MM.1S (cell line): ENCODE measurements around the gene MIEN1.

Source experiments
- DNase-seq: peaks from one replicate; pipeline ENCODE4 v3.0.0-alpha.2; 2015
- H2AFZ ChIP-seq: fragments of 300-600 bp; sonication (generic); 2 replicates; pipeline ENCODE4 v1.6.0; 2016; ENCODE audit warnings: antibody characterized with exemption, low read length
- H3F3A ChIP-seq: fragments of 300-600 bp; sonication (generic); 2 replicates; pipeline ENCODE4 v1.6.1; 2016; ENCODE audit warnings: mild to moderate bottlenecking, antibody characterized with exemption, low read length, moderate library complexity, mixed read lengths; ENCODE audit not compliant: insufficient read depth
- H3K27ac ChIP-seq: fragments of 300-600 bp; sonication (generic); 2 replicates; pipeline ENCODE4 v1.5.1; 2016; ENCODE audit warnings: mild to moderate bottlenecking, low read length
- H3K27me3 ChIP-seq: fragments of 300-600 bp; sonication (generic); replicated peaks from 2 replicates; pipeline ENCODE4 v1.6.0; 2016; ENCODE audit warnings: low read length; ENCODE audit not compliant: insufficient read depth
- H3K36me3 ChIP-seq: fragments of 300-600 bp; sonication (generic); replicated peaks from 2 replicates; pipeline ENCODE4 v1.6.1; 2016; ENCODE audit warnings: mild to moderate bottlenecking, low read length, mixed read lengths; ENCODE audit not compliant: insufficient read depth
- H3K4me1 ChIP-seq: fragments of 300-600 bp; sonication (generic); 2 replicates; pipeline ENCODE4 v1.6.1; 2016; ENCODE audit warnings: low read length, mixed read lengths
- H3K4me2 ChIP-seq: fragments of 300-600 bp; sonication (generic); 2 replicates; pipeline ENCODE4 v1.6.0; 2016; ENCODE audit warnings: low read depth, low read length
- H3K4me3 ChIP-seq: fragments of 300-600 bp; sonication (generic); 2 replicates; pipeline ENCODE4 v1.5.1; 2016; ENCODE audit warnings: low read length, mixed read lengths
- H3K79me2 ChIP-seq: fragments of 300-600 bp; sonication (generic); 2 replicates; pipeline ENCODE4 v1.6.1; 2016; ENCODE audit warnings: mixed run types, low read length, mixed read lengths
- H3K9ac ChIP-seq: fragments of 300-600 bp; sonication (generic); 2 replicates; pipeline ENCODE4 v1.6.1; 2016; ENCODE audit warnings: low read length, mixed read lengths
- H3K9me2 ChIP-seq: fragments of 300-600 bp; sonication (generic); replicated peaks from 2 replicates; pipeline ENCODE4 v1.6.1; 2016; ENCODE audit warnings: mild to moderate bottlenecking, low read length, mixed read lengths; ENCODE audit not compliant: insufficient read depth
- H3K9me3 ChIP-seq: fragments of 300-600 bp; sonication (generic); replicated peaks from 2 replicates; pipeline ENCODE4 v1.6.1; 2016; ENCODE audit warnings: mild to moderate bottlenecking, low read length, mixed read lengths; ENCODE audit not compliant: insufficient read depth
- H4K20me1 ChIP-seq: fragments of 300-600 bp; sonication (generic); 2 replicates; pipeline ENCODE4 v1.6.1; 2016; ENCODE audit warnings: mild to moderate bottlenecking, low read length, moderate library complexity, mixed read lengths; ENCODE audit not compliant: insufficient read depth
- CTCF ChIP-seq: fragments of 300-600 bp; sonication (generic); IDR thresholded peaks from 2 replicates; pipeline ENCODE4 v1.5.1; 2016; ENCODE audit warnings: antibody characterized with exemption, low read length, mixed read lengths
- EZH2 ChIP-seq: fragments of 300-600 bp; sonication (generic); optimal IDR thresholded peaks from 2 replicates; pipeline ENCODE3; 2017; ENCODE audit warnings: low read depth, mild to moderate bottlenecking, antibody characterized with exemption, low read length, mixed read lengths
- EZH2phosphoT487 ChIP-seq: fragments of 300-600 bp; sonication (generic); IDR thresholded peaks from 2 replicates; pipeline ENCODE4 v1.6.1; 2018; ENCODE audit warnings: antibody characterized with exemption, low read length

The MIEN1 gene

GRCh38 chr17:39739885-39740356, 9.6 kb upstream of the MIEN1 start:
- TF ChIP-seq EZH2 (no peak), CTCF (no peak), EZH2phosphoT487 (no peak)
- Histone ChIP-seq H3K4me3 (peak overlapping the region; percentile 56; the same call in 1 of the 2 replicates), H3K4me1 (peaks cover 6% of the 10 kb centered on the region), H3K27ac (no peak overlapping the region), H3F3A (peaks cover 3% of the 10 kb centered on the region; the same call in 1 of the 2 replicates), H3K36me3 (no peaks in the 10 kb centered on the region), H3K79me2 (peaks cover 12% of the 10 kb centered on the region; the same call in 1 of the 2 replicates), H3K9me3 (no peaks in the 10 kb centered on the region), H4K20me1 (no peaks in the 10 kb centered on the region), H3K27me3 (no peaks in the 10 kb centered on the region), H3K4me2 (peak overlapping the region; percentile 78; the same call in 1 of the 2 replicates), H3K9me2 (no peaks in the 10 kb centered on the region), H2AFZ (peak overlapping the region; percentile 72), H3K9ac (no peak overlapping the region; the same call in 1 of the 2 replicates)
- DNase-seq, result no peak

DNA sequence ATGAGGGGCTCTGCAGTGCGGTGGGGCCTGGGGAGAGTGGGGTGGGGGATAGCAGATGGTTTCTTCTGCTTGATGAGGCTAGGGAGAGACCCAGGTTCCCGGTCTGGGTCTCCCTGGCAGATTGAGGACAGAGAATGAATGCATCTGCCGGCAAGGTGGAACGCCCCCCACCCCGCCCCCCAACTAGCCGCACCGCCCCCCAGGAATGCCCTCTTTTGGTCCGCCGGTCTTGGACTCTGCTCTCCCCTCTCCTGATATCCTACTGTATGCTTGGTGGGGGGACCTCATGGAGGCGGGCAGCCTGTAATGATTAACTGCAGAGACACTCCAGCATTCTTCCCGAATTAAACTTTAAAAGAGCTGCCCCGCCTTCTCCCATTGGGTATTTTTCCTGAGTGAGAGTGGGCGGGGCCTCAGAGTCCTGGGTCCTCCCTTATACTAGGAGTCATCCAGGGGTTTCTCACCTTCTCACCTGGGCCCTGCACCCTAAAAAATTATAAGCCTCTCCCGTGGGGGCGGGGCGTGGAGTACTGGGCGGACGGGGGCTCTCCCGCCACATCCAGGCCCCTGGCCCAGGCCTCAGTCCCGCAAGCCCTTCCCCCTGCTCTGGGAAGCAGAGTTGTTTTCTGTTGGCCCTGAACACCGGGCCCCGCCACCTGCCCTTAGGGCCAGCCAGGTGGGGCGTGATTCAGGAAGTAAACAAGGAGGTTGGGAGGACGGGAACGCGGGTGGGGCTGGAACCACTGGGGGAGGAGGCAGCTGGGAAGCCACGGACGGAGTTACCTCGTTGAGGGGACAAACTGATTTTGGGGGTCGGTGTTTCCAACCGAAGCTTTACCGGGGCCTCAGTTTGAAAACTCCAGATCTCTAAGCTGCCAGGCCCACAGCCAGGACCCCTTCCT, 8.9 kb upstream of the MIEN1 start:
- Histone ChIP-seq H3K9ac (peak overlapping the region; percentile 70; the same call in 1 of the 2 replicates), H3K79me2 (peaks cover 12% of the 10 kb centered on the region; the same call in 1 of the 2 replicates), H3K27me3 (no peaks in the 10 kb centered on the region), H3F3A (peaks cover 3% of the 10 kb centered on the region; the same call in 1 of the 2 replicates), H3K27ac (peak overlapping the region; percentile 54; the same call in 1 of the 2 replicates), H3K4me1 (peaks cover 6% of the 10 kb centered on the region), H3K36me3 (no peaks in the 10 kb centered on the region), H2AFZ (peak overlapping the region; percentile 83), H3K4me2 (peak overlapping the region; percentile 78), H4K20me1 (no peaks in the 10 kb centered on the region), H3K9me3 (no peaks in the 10 kb centered on the region), H3K4me3 (peak overlapping the region; percentile 56), H3K9me2 (no peaks in the 10 kb centered on the region)
- TF ChIP-seq EZH2phosphoT487 (no peak), CTCF (no peak), EZH2 (no peak)
- DNase-seq, result no peak

- no peaks in the 10 kb centered on the region for H4K20me1 ChIP-seq
- no peaks in the 10 kb centered on the region for H3K9me2 ChIP-seq
- H3K79me2 ChIP-seq, result peaks cover 12% of the 10 kb centered on the region; the same call in 1 of the 2 replicates
- no peaks in the 10 kb centered on the region for H3K36me3 ChIP-seq
- peak overlapping the region; percentile 83 for H2AFZ ChIP-seq
- peak overlapping the region; percentile 56 for H3K4me3 ChIP-seq
- TF ChIP-seq EZH2phosphoT487 (no peak), CTCF (no peak), EZH2 (no peak)
- H3K27ac ChIP-seq, result peak overlapping the region; percentile 54; the same call in 1 of the 2 replicates
- H3K4me2 ChIP-seq, result peak overlapping the region; percentile 78
- peaks cover 3% of the 10 kb centered on the region; the same call in 1 of the 2 replicates for H3F3A ChIP-seq
- no peaks in the 10 kb centered on the region for H3K27me3 ChIP-seq
- H3K9me3 ChIP-seq, result no peaks in the 10 kb centered on the region
- peak overlapping the region; percentile 70; the same call in 1 of the 2 replicates for H3K9ac ChIP-seq
- DNase-seq, result peak; percentile 77
- peaks cover 6% of the 10 kb centered on the region for H3K4me1 ChIP-seq
Measured at GRCh38 chr17:39738568-39738901, 8.2 kb upstream of the MIEN1 start.
